LNCAP (cell line): ENCODE measurements around the gene ZNF581.

Source experiments
- CTCF ChIP-seq: fragments of 450-650 bp; IDR thresholded peaks from 2 replicates; pipeline ENCODE4 v1.5.1; 2017; ENCODE audit warnings: mild to moderate bottlenecking

ZNF581 gene

DNA sequence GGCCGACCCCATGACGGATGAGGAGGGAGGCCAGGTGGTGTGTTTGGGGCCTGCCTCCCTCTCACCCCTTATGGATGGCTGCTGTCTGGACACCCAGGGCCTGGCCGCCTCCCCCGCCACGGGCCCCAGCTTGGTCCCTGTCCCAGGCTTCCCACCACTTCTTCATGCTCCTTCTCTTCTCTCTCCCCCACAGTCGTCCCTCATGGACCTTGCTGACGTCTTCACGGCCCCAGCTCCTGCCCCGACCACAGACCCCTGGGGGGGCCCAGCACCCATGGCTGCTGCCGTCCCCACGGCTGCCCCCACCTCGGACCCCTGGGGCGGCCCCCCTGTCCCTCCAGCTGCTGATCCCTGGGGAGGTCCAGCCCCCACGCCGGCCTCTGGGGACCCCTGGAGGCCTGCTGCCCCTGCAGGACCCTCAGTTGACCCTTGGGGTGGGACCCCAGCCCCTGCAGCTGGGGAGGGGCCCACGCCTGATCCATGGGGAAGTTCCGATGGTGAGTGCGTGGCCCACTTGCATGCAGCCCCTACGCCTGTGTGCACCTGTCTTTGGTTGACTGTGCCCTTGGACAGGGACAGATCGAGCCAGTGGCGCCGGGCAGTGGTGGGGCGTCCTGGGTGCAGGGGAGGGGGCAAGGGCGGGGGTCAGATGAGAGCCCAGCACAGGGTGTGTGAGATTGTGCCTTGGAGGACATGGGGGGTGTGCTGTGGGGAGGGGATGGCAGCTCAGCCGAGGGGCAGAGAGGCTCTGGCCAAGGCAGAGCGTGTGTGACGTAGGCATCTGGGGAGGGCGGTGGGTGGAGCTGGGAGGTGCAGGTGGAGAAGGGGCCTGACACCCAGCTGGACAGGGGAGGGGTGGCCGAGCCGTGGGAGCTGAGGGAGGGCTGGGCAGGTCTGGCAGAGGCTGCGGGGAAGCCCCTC lies 48.4 kb downstream of the ZNF581 start:
- TF ChIP-seq CTCF: no peak

GRCh38 chr19:55692681-55693081 lies 49.2 kb downstream of the ZNF581 start:
- no peak for TF ChIP-seq CTCF

GRCh38 chr19:55693336-55693974 lies 50.0 kb downstream of the ZNF581 start:
- no peak for TF ChIP-seq CTCF

GRCh38 chr19:55694241-55694655 lies 50.8 kb downstream of the ZNF581 start:
- no peak for TF ChIP-seq CTCF

DNA sequence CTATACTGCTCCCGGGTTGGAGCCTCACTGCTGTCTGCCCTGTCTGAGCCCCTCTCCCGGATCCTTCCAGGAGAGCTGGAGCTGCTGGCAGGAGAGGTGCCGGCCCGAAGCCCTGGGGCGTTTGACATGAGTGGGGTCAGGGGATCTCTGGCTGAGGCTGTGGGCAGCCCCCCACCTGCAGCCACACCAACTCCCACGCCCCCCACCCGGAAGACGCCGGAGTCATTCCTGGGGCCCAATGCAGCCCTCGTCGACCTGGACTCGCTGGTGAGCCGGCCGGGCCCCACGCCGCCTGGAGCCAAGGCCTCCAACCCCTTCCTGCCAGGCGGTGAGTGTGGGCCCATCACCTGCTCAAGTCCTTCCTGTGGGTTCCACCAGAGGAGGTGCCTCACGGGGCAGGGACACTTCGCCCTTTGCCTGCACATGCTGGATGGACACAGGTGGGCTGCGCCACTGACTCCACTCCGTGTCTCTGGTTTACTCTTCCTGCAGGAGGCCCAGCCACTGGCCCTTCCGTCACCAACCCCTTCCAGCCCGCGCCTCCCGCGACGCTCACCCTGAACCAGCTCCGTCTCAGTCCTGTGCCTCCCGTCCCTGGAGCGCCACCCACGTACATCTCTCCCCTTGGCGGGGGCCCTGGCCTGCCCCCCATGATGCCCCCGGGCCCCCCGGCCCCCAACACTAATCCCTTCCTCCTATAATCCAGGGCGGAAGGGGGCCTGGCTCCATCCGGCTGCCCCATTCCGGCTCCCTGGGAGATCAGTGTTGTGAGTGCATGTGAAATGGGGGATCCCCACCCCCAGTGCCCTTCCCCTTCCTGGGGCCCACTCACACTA lies 51.4 kb downstream of the ZNF581 start:
- TF ChIP-seq CTCF: no peak
